Heart left ventricle (tissue), 16 donors: ENCODE data around the gene ZNF423. TPM values are rescaled to one million over a fixed set of nuclear protein-coding genes. Genes with fewer than 3 reads are reported as not detected.

Experiments
- ATAC-seq, 4 donors: fragments of 200-7000 bp; cut with Tn5 transposase; one replicate each; pipeline ENCODE4 v1.9.1; 2020 to 2022; ENCODE audit warnings: moderate library complexity in 4 of 4, mild to moderate bottlenecking in 3 of 4, moderate number of reproducible peaks in 1 of 4
- DNase-seq, 5 donors: peaks; one replicate each; pipeline ENCODE4 v3.0.0-alpha.2; 2020
- H3K27ac ChIP-seq, 12 donors: fragments of 200-600 bp; sonication (generic) in 4 of 12; one replicate each; pipeline versions ENCODE4 v1.5.0 to v1.8.0; 2016 to 2022; ENCODE audit warnings: mild to moderate bottlenecking in 2 of 12
- H3K27me3 ChIP-seq, 9 donors: fragments of 200-600 bp; sonication (generic) in 2 of 9; one replicate each; pipeline versions ENCODE4 v1.5.1 to v1.8.0; 2016 to 2022; ENCODE audit warnings: mild to moderate bottlenecking in 3 of 9
- H3K36me3 ChIP-seq, 9 donors: fragments of 200-600 bp; sonication (generic) in 2 of 9; one replicate each; pipeline versions ENCODE4 v1.5.0 to v1.8.0; 2018 to 2022; ENCODE audit warnings: mild to moderate bottlenecking in 2 of 9
- H3K4me1 ChIP-seq, 12 donors: fragments of 200-600 bp; sonication (generic) in 4 of 12; one replicate each; pipeline versions ENCODE4 v1.5.0 to v1.8.0; 2016 to 2022; ENCODE audit warnings: mild to moderate bottlenecking in 3 of 12
- H3K4me3 ChIP-seq, 12 donors: fragments of 200-600 bp; sonication (generic) in 4 of 12; one replicate each; pipeline versions ENCODE4 v1.5.0 to v1.8.0; 2017 to 2022; ENCODE audit warnings: mild to moderate bottlenecking in 9 of 12, moderate library complexity in 4 of 12
- H3K9me3 ChIP-seq, 12 donors: fragments of 200-600 bp; sonication (generic) in 4 of 12; one replicate each; pipeline versions ENCODE4 v1.5.0 to v1.8.0; 2016 to 2022; ENCODE audit warnings: mild to moderate bottlenecking in 1 of 12
- POLR2A ChIP-seq, 2 donors: fragments of 450-650 bp; IDR thresholded peaks; one replicate each; pipeline ENCODE4 v1.6.1; 2017; ENCODE audit warnings: antibody characterized with exemption in 2 of 2, mild to moderate bottlenecking in 2 of 2, moderate library complexity in 2 of 2
- WGBS, 4 donors: extraction: QIAGEN DNeasy Blood & Tissue Kit in 2 of 4; methylation state at CpG; one replicate each; pipeline versions ENCODE4 v1.1.5 to v1.1.7; 2013 to 2018; 5-methylcytosine and 5-hydroxymethylcytosine counted together
- intact Hi-C, 10 donors: fragments of 100-400 bp; cut with DNase I; formaldehyde crosslinking; loops; one replicate each; pipeline versions ENCODE4 v1.11.1 to v1.14.2; 2022
- polyA plus RNA-seq, 2 donors: library from polyadenylated mRNA; stranded (reverse); fragments of 200-250 nt; gene quantifications; one replicate each; pipeline ENCODE4 v1.2.3, GENCODE V29; 2013
- total RNA-seq, 9 donors: library from RNA; depleted of rRNA in 2 of 9; stranded (reverse); fragments of >200 nt in 2 of 9; fragmentation: NEBNext Ultra II Directional in 3 of 9; extraction: Animal tissue kit (Norgen Biotek cat#: 25700) in 3 of 9; gene quantifications; one replicate each; pipeline versions ENCODE4 v1.1.0 to v1.2.4, GENCODE V29; 2016 to 2023
- TF ChIP-seq, protein P1 (sequence below), 12 donors: fragments of 200-600 bp; sonication (generic) in 4 of 12; IDR thresholded peaks; one replicate each; pipeline versions ENCODE4 v1.5.0 to v1.8.0; 2018 to 2022; ENCODE audit warnings: antibody characterized with exemption in 12 of 12, mild to moderate bottlenecking in 5 of 12
- donor health status: ischemic (EF 13 %, LVEDD 7.1; RV severe dilation, severe dysfunction).
- donor health status: healthy with polysubstance abuse.
- donor health status: DM: no; HTN: yes; CAD: no.
- donor health status: DM: no; HTN: no; CAD: no.
- donor health status: ischemic (EF 25% LVEDD 6.9; RV normal size, moderate dysfunction).
- donor health status: ischemic (EF 25% LVEDD 5.7; RV mildly dilated, moderate dysfunction).
- donor health status: healthy.
- donor health status: DM: yes; HTN: yes; CAD: no.
- donor health status: ischemic (EF 35%, LVEDD 5.7; RV mildly dilated, moderate dysfunction).
- donor health status: nonischemic (EF 11% LVEDD 7.7; RV severe dilation, severe dysfunction).
- donor health status: DM: yes; HTN: yes; CAD: no.
- donor health status: PGD.
- donor health status: ischemic (EF 29% LVEDD 5.4; RV normal size, mild dysfunction).
- donor health status: nonischemic (EF 23%, LVEDD 6.1; RV moderate dilation, normal function).

Gene ZNF423
- total and polyA plus RNA-seq, 11 donors: 1.8 to 10.4 (median 5.7) TPM

DNA sequence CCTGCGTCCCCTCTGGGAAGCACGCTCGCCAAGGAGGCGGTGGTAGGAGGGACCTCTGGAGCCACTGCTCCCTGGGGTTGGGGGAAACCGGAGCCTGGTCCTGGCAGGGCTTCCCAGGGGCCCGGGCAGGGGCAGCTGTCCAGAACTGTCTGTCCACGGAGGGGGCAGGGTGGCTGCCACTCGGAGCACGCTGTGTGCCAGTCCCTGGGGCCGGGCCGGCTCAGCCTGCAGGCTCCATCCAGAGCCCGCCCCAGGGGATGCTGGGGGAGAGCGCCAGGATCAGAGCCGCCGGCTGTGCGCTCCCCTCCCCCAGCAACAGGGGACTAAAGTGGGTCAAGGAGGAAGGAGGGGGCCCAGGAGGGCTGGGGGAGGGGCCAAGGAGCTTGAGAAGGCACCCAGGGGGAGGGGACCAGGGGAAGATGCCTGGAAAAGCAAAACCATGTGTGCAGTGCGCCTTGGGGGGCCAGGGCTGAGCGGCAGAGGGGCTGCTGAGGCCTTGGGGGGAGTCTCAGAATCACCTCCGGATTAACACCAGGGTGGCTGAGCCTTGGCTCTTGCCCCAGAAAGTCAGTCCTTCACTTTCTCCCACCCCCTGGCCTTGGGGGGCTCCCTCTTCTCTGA lies 21.3 kb downstream of the ZNF423 start:
- H3K4me3 ChIP-seq: peak overlapping the region in 1 of 12 donors; percentile 15

DNA sequence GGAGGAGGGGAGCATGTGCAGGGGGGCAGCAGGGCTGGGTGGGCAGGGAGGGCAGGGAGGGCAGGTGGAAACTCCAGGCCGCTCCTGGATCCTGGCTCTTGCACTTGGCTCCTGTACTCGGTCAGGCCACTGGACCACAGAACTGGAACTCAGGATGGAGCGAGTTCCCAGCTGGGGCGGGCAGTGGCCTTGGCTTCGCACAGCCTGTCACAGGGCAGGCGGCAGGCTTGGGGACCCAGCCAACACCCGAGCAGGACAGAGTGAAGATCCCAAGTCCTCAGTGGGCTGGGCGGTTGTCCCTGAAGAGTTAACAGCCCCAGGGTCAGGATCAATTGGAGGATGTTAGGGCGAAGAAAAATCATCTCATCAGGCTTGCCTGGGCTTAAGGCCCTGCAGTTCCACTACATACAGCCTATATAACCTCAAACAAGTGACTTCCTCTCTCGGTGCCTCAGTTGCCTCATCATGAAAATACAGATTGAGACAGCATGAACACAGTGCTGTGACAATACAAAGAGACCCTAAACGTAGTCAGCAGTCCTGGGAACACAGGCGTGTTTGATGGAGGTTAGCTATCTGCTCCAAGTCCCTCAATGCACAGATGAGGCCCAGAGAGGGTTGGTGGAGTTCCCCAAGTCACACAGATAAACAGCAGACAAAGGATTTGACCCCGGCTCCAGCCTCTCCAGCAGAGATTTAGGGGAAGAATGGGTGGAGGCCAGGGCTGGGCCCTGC lies 21.9 kb downstream of the ZNF423 start:
- peak overlapping the region; percentile 66 to 89 (median 84) for H3K27ac ChIP-seq
- H3K9me3 ChIP-seq: no peaks in the 10 kb centered on the region
- WGBS, 4 donors: 46 to 68% (median 57%) methylated on average over 7 to 13 of the region's 13 CpGs
- TF ChIP-seq, protein P1, sequence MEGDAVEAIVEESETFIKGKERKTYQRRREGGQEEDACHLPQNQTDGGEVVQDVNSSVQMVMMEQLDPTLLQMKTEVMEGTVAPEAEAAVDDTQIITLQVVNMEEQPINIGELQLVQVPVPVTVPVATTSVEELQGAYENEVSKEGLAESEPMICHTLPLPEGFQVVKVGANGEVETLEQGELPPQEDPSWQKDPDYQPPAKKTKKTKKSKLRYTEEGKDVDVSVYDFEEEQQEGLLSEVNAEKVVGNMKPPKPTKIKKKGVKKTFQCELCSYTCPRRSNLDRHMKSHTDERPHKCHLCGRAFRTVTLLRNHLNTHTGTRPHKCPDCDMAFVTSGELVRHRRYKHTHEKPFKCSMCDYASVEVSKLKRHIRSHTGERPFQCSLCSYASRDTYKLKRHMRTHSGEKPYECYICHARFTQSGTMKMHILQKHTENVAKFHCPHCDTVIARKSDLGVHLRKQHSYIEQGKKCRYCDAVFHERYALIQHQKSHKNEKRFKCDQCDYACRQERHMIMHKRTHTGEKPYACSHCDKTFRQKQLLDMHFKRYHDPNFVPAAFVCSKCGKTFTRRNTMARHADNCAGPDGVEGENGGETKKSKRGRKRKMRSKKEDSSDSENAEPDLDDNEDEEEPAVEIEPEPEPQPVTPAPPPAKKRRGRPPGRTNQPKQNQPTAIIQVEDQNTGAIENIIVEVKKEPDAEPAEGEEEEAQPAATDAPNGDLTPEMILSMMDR (IDR thresholded peaks at IDR 0.05): no peak
- TF ChIP-seq POLR2A (IDR thresholded peaks at IDR 0.05): no peak
- intact Hi-C loops: loop anchor here in 4 of 10 donors (1.0 to 5.0 kb wide), 3 partner anchors 21 to 77 kb away; no protein-coding TSS in a partner anchor
- DNase-seq (no peak), ATAC-seq (peak in 1 of 4 donors; percentile 19)
- no peaks in the 10 kb centered on the region for H3K36me3 ChIP-seq
- peaks cover 5 to 81% (median 63%) of the 10 kb centered on the region in 12 donors for H3K4me1 ChIP-seq
- H3K27me3 ChIP-seq: peaks cover 0 to 11% (median 0%) of the 10 kb centered on the region in 9 donors
- peak overlapping the region in 1 of 12 donors; percentile 15 for H3K4me3 ChIP-seq

More for the DNA sequence above, 21.3 kb downstream of the ZNF423 start:
- peak; percentile 41 to 69 (median 60) for ATAC-seq
- H3K9me3 ChIP-seq: no peaks in the 10 kb centered on the region
- DNase-seq: peak in 4 of 5 donors; percentile 71 to 88 (median 80)
- H3K36me3 ChIP-seq: no peaks in the 10 kb centered on the region
- H3K27me3 ChIP-seq: peaks cover 0 to 15% (median 0%) of the 10 kb centered on the region in 9 donors
- peaks cover 5 to 84% (median 65%) of the 10 kb centered on the region in 12 donors for H3K4me1 ChIP-seq
- peak overlapping the region; percentile 66 to 89 (median 84) for H3K27ac ChIP-seq
- intact Hi-C loops: loop anchor here in 1 of 10 donors (5.0 kb wide), 1 partner anchor 77 kb away; no protein-coding TSS in a partner anchor
- 21 to 40% (median 28%) methylated on average over 18 to 19 of the region's 19 CpGs for WGBS, 4 donors
- TF ChIP-seq, protein P1 (IDR thresholded peaks at IDR 0.05): no peak
- no peak for TF ChIP-seq POLR2A (IDR thresholded peaks at IDR 0.05)

DNA sequence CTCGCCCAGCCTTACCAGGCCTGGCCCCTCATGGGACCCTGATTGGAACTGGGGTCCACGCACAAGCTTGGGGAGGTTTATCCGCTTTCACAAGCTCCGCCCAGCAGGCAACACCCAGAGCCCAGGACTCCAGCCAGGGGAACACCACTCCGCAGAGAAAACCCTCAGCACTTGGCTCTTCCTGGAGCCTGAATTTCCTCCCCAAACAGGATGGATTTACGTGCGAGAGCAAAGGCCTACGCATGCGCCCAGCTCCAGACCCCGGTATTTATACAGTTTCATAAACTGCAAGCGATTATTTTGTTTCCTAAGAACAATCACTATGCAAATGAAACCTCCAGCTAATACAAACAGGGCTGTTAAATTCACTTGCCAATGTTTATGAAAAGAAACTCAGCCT lies 22.8 kb downstream of the ZNF423 start:
- H3K4me1 ChIP-seq: peaks cover 5 to 81% (median 69%) of the 10 kb centered on the region in 12 donors
- H3K36me3 ChIP-seq: no peaks in the 10 kb centered on the region
- TF ChIP-seq POLR2A (IDR thresholded peaks at IDR 0.05): no peak
- TF ChIP-seq, protein P1 (IDR thresholded peaks at IDR 0.05): no peak
- intact Hi-C loops: loop anchor here in 4 of 10 donors (1.0 to 5.0 kb wide), 3 partner anchors 22 to 76 kb away; no protein-coding TSS in a partner anchor
- 51 to 60% (median 58%) methylated on average over 11 of the region's 11 CpGs for WGBS, 4 donors
- ATAC-seq: peak; percentile 42 to 79 (median 49)
- H3K27me3 ChIP-seq: peaks cover 0 to 6% (median 0%) of the 10 kb centered on the region in 9 donors
- H3K4me3 ChIP-seq: peak overlapping the region in 4 of 12 donors; percentile 12 to 21 (median 16)
- no peaks in the 10 kb centered on the region for H3K9me3 ChIP-seq
- DNase-seq: peak in 4 of 5 donors; percentile 73 to 84 (median 80)
- peak overlapping the region; percentile 66 to 89 (median 84) for H3K27ac ChIP-seq

DNA sequence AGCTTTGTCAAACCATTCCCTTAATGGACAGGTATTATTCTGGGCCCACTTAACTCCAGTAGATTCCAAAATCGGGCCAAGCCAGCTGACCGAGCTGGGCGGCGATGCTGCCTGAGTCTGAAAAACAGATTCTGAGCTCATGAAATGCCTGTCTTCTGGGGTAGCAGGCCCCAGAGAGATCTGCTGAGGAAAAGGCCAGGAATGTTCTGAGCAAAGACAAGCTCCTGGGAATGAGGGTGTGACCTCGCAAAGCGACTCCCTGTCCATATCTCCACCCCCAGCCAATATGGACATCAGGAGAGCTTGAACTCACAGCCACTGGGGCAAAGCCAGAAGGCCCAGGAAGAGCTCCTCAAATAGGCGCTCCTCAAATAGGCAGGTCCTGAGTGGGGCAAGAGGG lies 23.7 kb downstream of the ZNF423 start:
- intact Hi-C loops: loop anchor here in 3 of 10 donors (2.0 to 5.0 kb wide), 2 partner anchors 23 to 75 kb away; no protein-coding TSS in a partner anchor
- peak overlapping the region; percentile 66 to 89 (median 84) for H3K27ac ChIP-seq
- TF ChIP-seq POLR2A (IDR thresholded peaks at IDR 0.05): no peak
- TF ChIP-seq, protein P1 (IDR thresholded peaks at IDR 0.05): no peak
- H3K9me3 ChIP-seq: no peaks in the 10 kb centered on the region
- H3K36me3 ChIP-seq: no peaks in the 10 kb centered on the region
- no peak overlapping the region for H3K4me3 ChIP-seq
- DNase-seq (peak in 1 of 5 donors; percentile 60), ATAC-seq (peak in 2 of 4 donors; percentile 23 to 30)
- H3K27me3 ChIP-seq: no peaks in the 10 kb centered on the region
- H3K4me1 ChIP-seq: peaks cover 5 to 81% (median 70%) of the 10 kb centered on the region in 12 donors
- 57 to 72% (median 71%) methylated on average over 7 of the region's 7 CpGs for WGBS, 4 donors
